Kidney (tissue), 14 donors: ENCODE results near the gene SPSB4. TPM values are rescaled to one million over a fixed set of nuclear protein-coding genes. Genes with fewer than 3 reads are reported as not detected.
"Not testable (repeated sequence)": the region's sequence is repeated elsewhere in the genome, so short reads cannot be mapped to it uniquely, and the experiment has no call there.

ENCODE experiments used
- DNase-seq, 5 donors: peaks; one replicate each; pipeline ENCODE4 v3.0.0-alpha.2; 2013 to 2020
- FAIRE-seq: peaks from 2 replicates; lab custom pipeline; 2012; peaks lifted over from hg19 to GRCh38; lab: Jason Lieb, UNC
- H3K27ac ChIP-seq, 2 donors: one replicate each; pipeline ENCODE4 v1.7.0; 2013; ENCODE audit warnings: low read depth in 2 of 2, low read length in 2 of 2, inconsistent platforms in 1 of 2
- H3K27me3 ChIP-seq: one replicate; pipeline ENCODE4 v1.7.1; 2013; ENCODE audit warnings: low read length, inconsistent platforms; ENCODE audit not compliant: control insufficient read depth, insufficient read depth
- H3K36me3 ChIP-seq, 3 donors: one replicate each; pipeline versions ENCODE4 v1.7.0 to v1.7.1; 2013; ENCODE audit warnings: low read length in 3 of 3, control low read depth in 1 of 3, inconsistent platforms in 1 of 3; ENCODE audit not compliant: insufficient read depth in 3 of 3, control insufficient read depth in 2 of 3
- H3K4me1 ChIP-seq, 3 donors: one replicate each; pipeline versions ENCODE4 v1.7.0 to v1.7.1; 2013; ENCODE audit warnings: low read length in 3 of 3, inconsistent platforms in 1 of 3, low read depth in 1 of 3; ENCODE audit not compliant: control insufficient read depth in 2 of 3, insufficient read depth in 2 of 3
- H3K4me3 ChIP-seq, 3 donors: one replicate each; pipeline versions ENCODE4 v1.7.0 to v1.8.1; 2013; ENCODE audit warnings: low read length in 3 of 3, control low read depth in 1 of 3, inconsistent platforms in 1 of 3
- H3K9ac ChIP-seq, 3 donors: one replicate each; pipeline versions ENCODE4 v1.7.0 to v1.7.1; 2013; ENCODE audit warnings: low read length in 3 of 3, control low read depth in 1 of 3, inconsistent platforms in 1 of 3
- H3K9me3 ChIP-seq, 3 donors: one replicate each; pipeline versions ENCODE4 v1.7.0 to v1.7.1; 2013; ENCODE audit warnings: low read length in 3 of 3, control low read depth in 1 of 3, inconsistent platforms in 1 of 3; ENCODE audit not compliant: control insufficient read depth in 2 of 3, insufficient read depth in 1 of 3
- CTCF ChIP-seq: IDR thresholded peaks from 3 replicates; pipeline ENCODE4 v1.5.1; 2012; ENCODE audit warnings: mild to moderate bottlenecking, moderate library complexity, borderline replicate concordance; ENCODE audit not compliant: insufficient read depth; ENCODE audit errors: extremely low read depth
- intact Hi-C: fragments of 100-400 bp; cut with DNase I; formaldehyde crosslinking; loops from one replicate; pipeline ENCODE4 v1.11.1; 2022
- polyA plus RNA-seq: library from polyadenylated mRNA; stranded (reverse); fragments of 350-450 nt; fragmentation: Illumina TruSeq; extraction: RNeasy Lipid Tissue Mini Kit (QIAGEN cat#74804); gene quantifications from one replicate; pipeline ENCODE4 v1.2.3, GENCODE V29; 2014; ENCODE audit warnings: low read depth, low replicate concordance; ENCODE audit not compliant: insufficient read depth
- total RNA-seq: library from RNA; stranded (reverse); fragmentation: NEBNext Ultra II Directional; extraction: Animal tissue kit (Norgen Biotek cat#: 25700); gene quantifications from one replicate; pipeline ENCODE4 v1.2.1, GENCODE V29; 2021
- donor health status: control.
- donor health status: control.
- donor health status: control.
- donor health status: control.
- donor health status: control.
- donor health status: DM: yes; HTN: yes; CAD: no.
- donor health status: Normal renal cell carcinoma (clear cell type).

The SPSB4 gene
- total and polyA plus RNA-seq, 2 donors from 2014 or later: 0.57 to 1.9 TPM

GRCh38 chr3:141111364-141112155 lies 60.4 kb downstream of the SPSB4 start:
- intact Hi-C loops: no loop called here
- Histone ChIP-seq H3K27me3 (no peaks in the 10 kb centered on the region), H3K4me1 (peaks cover 0 to 32% (median 13%) of the 10 kb centered on the region in 3 donors), H3K9ac (no peak overlapping the region), H3K9me3 (no peaks in the 10 kb centered on the region), H3K4me3 (no peak overlapping the region), H3K27ac (no peak overlapping the region), H3K36me3 (no peaks in the 10 kb centered on the region)
- no peak for TF ChIP-seq CTCF
- FAIRE-seq (no peak), DNase-seq (peak in 1 of 5 donors; percentile 26)

GRCh38 chr3:141112686-141113297 lies 61.6 kb downstream of the SPSB4 start:
- Histone ChIP-seq H3K4me1 (peaks cover 0 to 23% (median 13%) of the 10 kb centered on the region in 3 donors), H3K36me3 (no peaks in the 10 kb centered on the region), H3K27ac (no peak overlapping the region), H3K9me3 (no peaks in the 10 kb centered on the region), H3K4me3 (no peak overlapping the region), H3K9ac (no peak overlapping the region), H3K27me3 (no peaks in the 10 kb centered on the region)
- DNase-seq (peak in 1 of 5 donors; percentile 24), FAIRE-seq (no peak)
- intact Hi-C loops: no loop called here
- TF ChIP-seq CTCF: no peak

- H3K4me3 ChIP-seq, intact Hi-C loops, H3K27ac ChIP-seq, H3K36me3 ChIP-seq, FAIRE-seq, H3K27me3 ChIP-seq, H3K9me3 ChIP-seq, DNase-seq, H3K9ac ChIP-seq: not testable (repeated sequence)
- H3K4me1 ChIP-seq: peaks cover 0 to 19% (median 13%) of the 10 kb centered on the region in 3 donors
These were observed 62.5 kb downstream of the SPSB4 start for GRCh38 chr3:141113680-141114079.

- H3K4me3 ChIP-seq: no peak overlapping the region
- no peak overlapping the region for H3K27ac ChIP-seq
- TF ChIP-seq CTCF: no peak
- DNase-seq: no peak
- no peaks in the 10 kb centered on the region for H3K27me3 ChIP-seq
- no peak for FAIRE-seq
- H3K36me3 ChIP-seq: no peaks in the 10 kb centered on the region
- H3K9ac ChIP-seq: no peak overlapping the region
- H3K9me3 ChIP-seq: no peaks in the 10 kb centered on the region
- intact Hi-C loops: no loop called here
- peaks cover 0 to 16% (median 10%) of the 10 kb centered on the region in 3 donors for H3K4me1 ChIP-seq
These were observed 63.1 kb downstream of the SPSB4 start for GRCh38 chr3:141114179-141114745.
